HG03097 (cell line): Measurements from ENCODE around the gene SLC12A8.

Source experiments
- ATAC-seq: cut with Tn5 transposase; IDR thresholded peaks from one replicate; pipeline ENCODE4 v1.9.1; 2021; ENCODE audit not compliant: unreplicated experiment, low FRiP score

SLC12A8 gene

GRCh38 chr3:125156456-125156855 is 56.1 kb downstream of the SLC12A8 start:
- no peak for ATAC-seq

GRCh38 chr3:125154800-125155269 is 57.7 kb downstream of the SLC12A8 start:
- no peak for ATAC-seq

GRCh38 chr3:125154110-125154509 is 58.4 kb downstream of the SLC12A8 start:
- no peak for ATAC-seq

- ATAC-seq: no peak
These were observed 59.6 kb downstream of the SLC12A8 start for GRCh38 chr3:125152951-125153350.

GRCh38 chr3:125151916-125152315 is 60.6 kb downstream of the SLC12A8 start:
- no peak for ATAC-seq

- ATAC-seq: no peak
These were observed 61.1 kb downstream of the SLC12A8 start for GRCh38 chr3:125151442-125151817.

GRCh38 chr3:125150525-125151441 is 61.8 kb downstream of the SLC12A8 start:
- ATAC-seq: no peak

- ATAC-seq: no peak
These were observed 63.1 kb downstream of the SLC12A8 start for GRCh38 chr3:125149462-125149861.

- ATAC-seq: no peak
These were observed 63.7 kb downstream of the SLC12A8 start for GRCh38 chr3:125148836-125149235.

- ATAC-seq: no peak
These were observed 64.3 kb downstream of the SLC12A8 start for GRCh38 chr3:125148016-125148812.

- no peak for ATAC-seq
These were observed 65.1 kb downstream of the SLC12A8 start for GRCh38 chr3:125147491-125147820.

GRCh38 chr3:125146626-125147490 is 65.7 kb downstream of the SLC12A8 start:
- no peak for ATAC-seq

GRCh38 chr3:125145751-125146475 is 66.6 kb downstream of the SLC12A8 start:
- no peak for ATAC-seq

GRCh38 chr3:125144653-125145314 is 67.8 kb downstream of the SLC12A8 start:
- no peak for ATAC-seq

- no peak for ATAC-seq
These were observed 68.4 kb downstream of the SLC12A8 start for GRCh38 chr3:125143982-125144652.

GRCh38 chr3:125143538-125143937 is 69.0 kb downstream of the SLC12A8 start:
- ATAC-seq: no peak

GRCh38 chr3:125142940-125143339 is 69.6 kb downstream of the SLC12A8 start:
- ATAC-seq: no peak

- ATAC-seq: no peak
These were observed 70.1 kb downstream of the SLC12A8 start for GRCh38 chr3:125142420-125142778.
